Ishikawa (cell line): ENCODE measurements around the gene RPS6KA2.

Experiments
- CEBPB ChIP-seq: IDR thresholded peaks from 2 replicates; pipeline ENCODE4 v1.6.1; 2012
- CREB1 ChIP-seq: IDR thresholded peaks from 2 replicates; pipeline ENCODE4 v1.6.1; 2012; ENCODE audit warnings: low read depth
- EGR1 ChIP-seq: IDR thresholded peaks from 2 replicates; pipeline ENCODE4 v1.6.1; 2012
- EP300 ChIP-seq: IDR thresholded peaks from 2 replicates; pipeline ENCODE4 v1.6.1; 2012; ENCODE audit warnings: borderline replicate concordance
- FOXM1 ChIP-seq: IDR thresholded peaks from 2 replicates; pipeline ENCODE4 v1.6.1; 2012; ENCODE audit warnings: low read depth, borderline replicate concordance
- RAD21 ChIP-seq: IDR thresholded peaks from 2 replicates; pipeline ENCODE4 v1.6.1; 2012; ENCODE audit warnings: low read depth
- REST ChIP-seq: IDR thresholded peaks from 2 replicates; pipeline ENCODE4 v1.6.1; 2012; ENCODE audit warnings: low read depth, mild to moderate bottlenecking
- TAF1 ChIP-seq: IDR thresholded peaks from 2 replicates; pipeline ENCODE4 v1.6.1; 2012; ENCODE audit warnings: low read depth, mild to moderate bottlenecking
- TCF12 ChIP-seq: IDR thresholded peaks from 2 replicates; pipeline ENCODE4 v1.6.1; 2012; ENCODE audit warnings: low read depth
- TEAD4 ChIP-seq: IDR thresholded peaks from 2 replicates; pipeline ENCODE4 v1.6.1; 2012
- YY1 ChIP-seq: IDR thresholded peaks from 2 replicates; pipeline ENCODE4 v1.6.1; 2012; ENCODE audit warnings: low read depth
- TF ChIP-seq, protein P1 (sequence below): IDR thresholded peaks from 2 replicates; pipeline ENCODE4 v1.6.1; 2012

- TF ChIP-seq, protein P1, sequence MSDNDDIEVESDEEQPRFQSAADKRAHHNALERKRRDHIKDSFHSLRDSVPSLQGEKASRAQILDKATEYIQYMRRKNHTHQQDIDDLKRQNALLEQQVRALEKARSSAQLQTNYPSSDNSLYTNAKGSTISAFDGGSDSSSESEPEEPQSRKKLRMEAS: no peak
- no peak for TF ChIP-seq TAF1
- no peak for TF ChIP-seq CREB1
- TF ChIP-seq CEBPB: no peak
- TF ChIP-seq REST: no peak
- TF ChIP-seq RAD21: no peak
- TF ChIP-seq YY1: no peak
- no peak for TF ChIP-seq FOXM1
- TF ChIP-seq EP300: no peak
- no peak for TF ChIP-seq TCF12
- TF ChIP-seq TEAD4: no peak
- TF ChIP-seq EGR1: no peak
Observed at GRCh38 chr6:166541366-166541765, 85.7 kb downstream of the RPS6KA2 start.
